GM21529 (cell line): ENCODE data around the gene SPTLC2.

Source experiments
- ATAC-seq: cut with Tn5 transposase; IDR thresholded peaks from one replicate; pipeline ENCODE4 v1.9.1; 2021; ENCODE audit not compliant: unreplicated experiment

The SPTLC2 gene

DNA sequence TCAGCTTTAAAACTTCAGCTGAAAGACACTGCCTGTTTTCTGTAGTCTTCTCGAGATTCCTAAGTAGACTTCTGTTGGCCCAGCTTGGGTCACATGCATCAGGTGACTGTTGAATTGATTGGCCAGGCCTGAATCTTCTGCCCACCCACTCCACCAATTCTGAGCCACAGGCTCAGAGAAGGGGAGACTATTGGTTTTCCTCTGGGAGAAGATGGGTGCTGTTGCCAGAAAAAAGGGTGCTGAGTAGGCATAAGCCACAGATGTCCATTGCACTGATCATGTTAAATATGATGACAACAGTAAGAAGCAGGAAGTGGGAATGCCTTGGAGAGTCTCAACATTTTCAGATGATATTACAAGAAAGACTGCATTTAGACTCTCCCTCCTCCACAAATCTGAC lies 6.8 kb upstream of the SPTLC2 start:
- no peak for ATAC-seq

DNA sequence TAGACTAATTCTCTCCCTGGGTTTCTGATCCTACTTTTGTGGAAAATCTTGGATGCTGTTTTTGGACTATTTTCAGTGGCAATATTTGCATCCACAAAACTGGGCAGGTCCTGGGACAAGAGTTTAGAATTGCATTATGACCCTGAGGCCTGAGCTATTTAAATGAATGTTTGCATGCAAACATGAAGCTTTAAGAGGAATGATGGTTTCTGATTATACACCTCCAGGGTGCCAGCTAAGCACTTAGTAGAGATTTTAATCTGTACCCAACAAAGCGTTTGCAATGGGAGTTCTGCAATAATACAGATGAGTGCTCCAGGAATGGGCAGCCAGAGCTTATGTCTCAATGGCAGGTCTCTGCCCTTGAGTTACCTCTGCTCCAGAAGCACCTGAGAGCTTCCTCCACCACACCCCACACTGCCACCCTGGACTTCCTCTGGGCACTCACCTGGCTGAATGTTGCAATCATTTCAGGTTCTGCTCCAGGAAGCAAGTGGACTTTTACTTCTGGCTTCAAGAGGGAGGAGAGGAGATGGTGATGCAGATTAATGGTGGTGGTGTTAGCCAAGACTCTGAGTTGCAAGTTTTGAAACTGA lies 6.0 kb upstream of the SPTLC2 start:
- no peak for ATAC-seq

DNA sequence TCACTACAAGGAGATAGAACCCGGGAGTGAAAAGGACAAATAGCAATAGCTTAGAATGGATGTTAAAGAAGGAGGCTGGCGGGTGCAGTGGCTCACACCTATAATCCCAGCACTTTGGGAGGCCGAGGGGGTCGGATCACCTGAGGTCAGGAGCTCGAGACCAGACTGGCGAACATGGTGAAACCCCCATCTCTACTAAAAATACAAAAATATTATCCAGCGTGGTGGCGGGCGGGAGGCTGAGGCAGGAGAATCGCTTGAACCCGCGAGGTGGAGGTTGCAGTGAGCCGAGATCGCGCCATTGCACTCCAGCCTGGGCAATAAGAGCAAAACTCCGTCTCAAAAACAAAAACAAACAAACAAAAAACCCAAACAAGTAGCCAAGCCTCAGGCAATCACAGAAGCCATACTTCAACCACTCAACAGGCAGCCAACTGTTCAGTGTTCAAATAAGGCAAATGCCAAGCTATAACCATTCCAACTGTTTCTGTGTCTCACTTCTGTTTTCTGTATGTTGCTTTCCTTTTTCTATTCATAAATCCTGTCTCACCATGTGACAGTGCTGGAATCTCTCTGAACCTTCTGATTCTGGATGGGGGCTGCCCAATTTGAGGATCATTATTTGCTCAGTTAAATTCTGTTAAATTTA lies 3.9 kb upstream of the SPTLC2 start:
- no peak for ATAC-seq

DNA sequence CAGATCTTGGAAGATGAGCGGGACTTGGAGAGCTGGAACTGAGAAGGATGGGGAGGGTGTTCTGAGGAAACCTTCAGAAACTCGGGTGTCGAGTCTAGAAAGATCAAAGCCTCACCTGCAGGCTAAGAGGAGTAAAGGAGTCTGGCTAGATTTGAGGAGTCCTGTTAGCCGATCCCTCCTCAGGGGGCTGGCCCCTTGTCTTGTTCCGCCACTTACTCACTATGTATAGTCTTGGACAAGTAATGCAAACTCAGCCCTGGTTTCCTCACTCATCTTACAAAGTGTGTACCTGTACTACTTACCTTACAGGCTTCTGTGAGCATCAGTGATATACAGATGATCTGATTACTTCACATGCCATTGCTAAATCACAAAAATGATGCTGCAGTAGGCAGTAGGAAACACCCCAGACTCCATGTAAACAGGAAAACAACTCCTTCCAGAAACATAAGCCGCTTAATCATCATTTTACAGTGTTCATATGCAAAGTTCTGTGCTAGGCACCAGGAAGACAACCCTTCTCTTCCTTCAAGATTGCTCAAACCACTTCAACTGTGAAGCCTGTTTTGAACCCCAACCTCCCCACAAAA lies 2.0 kb upstream of the SPTLC2 start:
- no peak for ATAC-seq

DNA sequence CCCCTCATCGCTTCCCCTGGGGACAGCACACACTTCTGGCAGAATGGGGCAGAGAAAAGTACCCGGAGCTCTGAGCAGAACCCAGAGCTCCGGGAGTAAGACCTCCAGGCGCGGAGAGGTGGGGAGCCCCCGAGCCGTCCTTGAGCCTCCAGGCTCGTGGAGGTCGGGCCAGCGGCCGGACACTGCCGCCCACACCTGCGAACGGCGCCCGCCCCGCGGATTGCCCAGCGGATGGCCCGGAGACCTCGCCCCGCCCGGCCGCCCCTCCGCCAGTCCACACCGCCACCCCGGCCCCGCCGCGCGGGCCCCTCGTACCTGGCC lies 344 bp downstream of the SPTLC2 start:
- no peak for ATAC-seq

DNA sequence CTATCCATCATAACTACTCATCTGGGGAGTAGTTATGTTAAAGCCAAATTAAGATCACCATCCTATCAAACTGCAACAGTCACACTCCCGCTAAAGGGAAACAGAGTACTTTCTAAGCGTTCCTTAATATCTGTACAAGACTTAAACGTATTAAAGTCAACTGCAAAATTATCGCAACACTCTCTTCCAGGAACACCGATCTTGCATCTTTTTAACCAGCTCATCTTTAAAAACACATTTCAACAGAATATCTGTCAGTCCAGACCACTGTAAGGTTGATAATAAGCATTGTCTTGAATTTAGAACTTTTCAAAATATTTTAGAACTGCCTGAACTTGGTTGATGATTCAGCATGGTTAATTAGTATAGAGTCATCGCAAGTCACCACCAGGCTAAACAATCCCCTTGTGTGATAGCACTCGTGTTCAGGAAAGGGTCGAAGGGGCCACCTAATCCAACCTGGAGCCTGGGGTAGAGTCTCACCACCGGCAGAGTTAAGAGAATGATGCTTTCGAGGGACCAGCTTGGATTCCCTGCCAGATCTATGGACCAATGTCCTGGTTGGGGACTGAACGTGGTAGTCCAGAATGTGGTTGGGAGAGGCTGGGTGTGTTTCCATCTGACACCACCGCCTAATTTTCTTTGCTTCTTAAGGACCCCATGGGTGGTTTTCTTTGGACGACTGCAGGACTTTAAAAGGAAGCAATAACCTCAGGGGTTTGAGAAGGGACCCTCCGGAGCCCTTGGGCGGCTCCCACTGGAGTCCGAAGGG lies 890 bp downstream of the SPTLC2 start:
- ATAC-seq: no peak

DNA sequence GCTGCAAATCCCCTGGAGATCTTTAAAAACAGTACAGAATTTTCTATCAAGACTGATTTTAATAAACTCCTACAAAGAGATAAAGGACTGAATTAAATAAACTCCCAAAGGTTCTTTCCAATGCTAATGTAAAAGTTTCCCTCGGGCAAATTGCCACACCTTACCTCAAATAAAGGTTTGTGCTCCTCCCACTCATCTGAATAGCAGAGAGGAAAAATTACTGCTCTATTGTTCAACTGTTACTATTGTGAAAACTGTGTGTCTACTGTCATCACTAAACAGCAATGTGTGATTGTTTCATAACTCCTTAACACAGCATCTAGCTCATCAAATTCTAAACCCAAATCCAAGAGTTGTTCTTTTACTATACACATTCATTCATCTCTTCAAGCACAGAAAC lies 3.2 kb downstream of the SPTLC2 start:
- ATAC-seq: no peak

DNA sequence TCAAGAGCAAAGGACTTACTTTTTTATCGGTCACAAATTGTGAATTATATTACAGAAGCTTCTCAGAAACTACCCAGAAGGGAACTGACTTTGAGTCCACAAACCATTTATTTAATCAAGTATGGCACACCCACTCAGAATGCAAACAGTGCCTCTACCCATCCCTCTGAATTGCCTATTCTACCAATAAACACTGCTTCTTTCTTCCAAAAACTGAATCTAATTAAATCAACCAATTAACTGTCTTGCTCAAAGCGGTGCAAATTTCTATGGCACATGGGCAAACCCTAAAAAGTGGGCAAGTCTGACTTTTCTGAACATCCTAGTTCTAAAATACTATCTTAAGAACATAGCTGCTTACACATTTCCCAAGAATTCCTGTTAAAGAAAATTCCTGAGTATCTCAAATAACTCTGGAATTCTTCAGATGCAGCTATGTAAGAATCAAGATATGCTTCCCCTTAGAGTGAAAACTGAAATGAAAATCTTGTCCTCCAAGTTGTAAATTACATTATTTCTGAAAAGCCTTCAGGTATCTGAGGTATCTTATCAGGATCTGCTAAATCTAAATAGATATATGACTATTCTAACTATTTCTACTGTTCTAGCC lies 4.3 kb downstream of the SPTLC2 start:
- no peak for ATAC-seq

DNA sequence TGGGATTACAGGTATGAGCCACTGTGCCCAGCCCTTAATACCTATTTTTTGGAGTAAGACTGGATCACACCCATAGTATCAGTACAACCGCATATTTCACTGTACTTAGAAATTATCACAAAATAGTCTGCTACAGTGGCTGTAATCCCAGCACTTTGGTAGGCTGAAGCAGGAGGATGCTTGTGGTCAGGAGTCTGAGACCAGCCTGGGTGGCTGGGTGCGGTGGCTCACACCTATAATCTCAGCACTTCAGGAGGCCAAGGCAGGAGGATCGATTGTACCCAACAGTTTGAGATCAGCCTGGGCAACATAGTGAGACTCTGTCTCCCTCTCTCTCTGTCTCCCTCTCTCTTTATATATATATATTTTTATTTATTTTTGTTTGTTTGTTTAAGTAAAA lies 5.9 kb downstream of the SPTLC2 start:
- no peak for ATAC-seq

DNA sequence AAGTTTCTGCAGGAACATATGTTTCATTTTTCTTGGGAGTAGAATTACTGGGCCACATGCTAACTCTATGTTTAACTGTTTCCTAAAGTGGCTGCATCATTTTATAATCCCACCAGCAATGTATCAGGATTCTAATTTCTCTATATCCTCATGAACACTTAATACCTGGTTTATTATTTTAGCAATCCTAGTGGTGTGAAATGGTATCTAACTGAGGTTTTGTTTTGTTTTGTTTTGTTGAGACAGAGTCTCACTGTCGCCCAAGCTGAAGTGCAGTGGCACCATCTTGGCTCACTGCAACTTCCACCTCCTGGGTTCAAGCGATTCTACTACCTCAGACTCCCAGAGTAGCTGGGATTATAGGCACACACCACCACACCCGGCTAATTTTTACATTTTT lies 6.5 kb downstream of the SPTLC2 start:
- no peak for ATAC-seq

DNA sequence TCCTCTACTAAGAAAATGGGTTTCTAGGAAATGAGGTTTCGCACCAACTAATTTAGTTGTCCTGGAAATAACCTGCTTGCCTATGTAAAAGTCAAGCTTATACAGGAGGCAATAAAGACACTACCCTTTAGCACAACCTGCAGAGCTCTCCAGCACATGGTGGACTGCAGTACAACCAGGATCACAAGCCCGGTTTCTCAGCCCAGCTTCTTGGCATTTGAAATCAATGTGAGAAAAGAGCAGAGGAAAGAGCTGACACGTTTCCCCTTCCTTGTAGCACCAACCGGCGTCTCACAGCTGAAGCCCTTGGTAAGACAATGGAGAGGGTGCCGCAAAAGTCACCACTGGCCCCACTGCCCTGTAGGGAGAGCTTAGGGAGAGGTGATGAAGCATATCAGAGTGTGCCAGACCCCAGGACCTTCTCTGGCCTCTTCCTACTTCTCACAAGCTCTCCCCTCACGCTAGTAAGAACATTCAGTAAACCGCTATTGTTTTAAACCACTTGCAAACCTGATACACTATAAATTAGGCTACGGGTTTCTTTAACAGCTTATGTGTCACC lies 8.6 kb downstream of the SPTLC2 start:
- peak; percentile 59 for ATAC-seq

DNA sequence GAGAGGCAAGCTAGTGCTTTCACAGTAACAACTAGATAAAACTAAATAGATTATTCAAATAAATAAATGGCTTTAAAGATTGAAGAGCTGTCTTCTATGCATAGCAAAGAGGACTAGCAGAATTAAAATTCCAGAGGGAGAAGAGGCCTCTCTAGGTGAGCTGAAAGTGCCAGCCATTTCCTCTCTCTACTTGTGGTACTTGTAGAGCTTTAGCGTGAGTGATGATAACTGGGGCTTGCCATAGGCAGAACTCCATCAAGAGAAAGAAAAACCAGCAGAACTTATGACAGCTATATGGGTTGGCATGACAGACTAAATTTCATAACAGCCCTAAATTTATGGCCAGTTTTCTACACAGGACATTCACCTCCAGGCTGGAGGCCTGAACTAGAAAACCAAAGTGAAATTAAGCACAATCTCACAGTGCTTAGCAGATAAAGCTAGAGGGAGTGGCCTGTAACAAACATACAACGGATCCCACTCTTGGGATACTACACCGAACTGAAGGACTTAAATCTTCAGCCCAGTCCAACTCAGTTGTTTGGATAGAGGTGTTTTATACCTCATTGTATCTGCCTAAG lies 11.0 kb downstream of the SPTLC2 start:
- ATAC-seq: no peak

DNA sequence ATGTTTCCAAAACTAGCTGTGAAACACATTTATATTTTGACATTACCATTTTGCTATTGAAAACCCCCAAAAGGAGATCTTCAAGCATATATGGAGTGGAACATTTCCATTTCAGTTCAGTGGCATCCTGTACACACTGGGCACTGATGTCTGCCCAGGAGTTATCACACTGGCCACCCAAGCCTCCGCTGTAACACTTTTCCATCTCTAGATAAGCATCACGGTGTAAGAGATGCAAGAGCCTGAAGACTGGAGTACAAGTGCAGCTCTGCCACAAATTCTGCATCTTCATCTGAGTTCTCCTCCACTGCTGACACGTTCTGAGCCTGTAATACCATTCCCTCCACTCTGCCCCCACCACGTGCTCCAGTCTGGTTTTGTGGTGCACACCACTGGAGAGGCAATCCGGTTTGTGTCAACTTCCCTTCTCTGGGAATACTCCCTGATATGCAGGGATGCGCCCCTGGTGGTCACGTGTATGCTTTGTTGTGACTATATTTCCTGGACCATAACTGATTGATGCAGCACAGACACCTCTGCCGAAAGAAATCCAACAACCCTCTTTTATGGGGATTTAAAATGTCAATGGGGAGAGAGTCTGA lies 12.7 kb downstream of the SPTLC2 start:
- ATAC-seq: no peak

DNA sequence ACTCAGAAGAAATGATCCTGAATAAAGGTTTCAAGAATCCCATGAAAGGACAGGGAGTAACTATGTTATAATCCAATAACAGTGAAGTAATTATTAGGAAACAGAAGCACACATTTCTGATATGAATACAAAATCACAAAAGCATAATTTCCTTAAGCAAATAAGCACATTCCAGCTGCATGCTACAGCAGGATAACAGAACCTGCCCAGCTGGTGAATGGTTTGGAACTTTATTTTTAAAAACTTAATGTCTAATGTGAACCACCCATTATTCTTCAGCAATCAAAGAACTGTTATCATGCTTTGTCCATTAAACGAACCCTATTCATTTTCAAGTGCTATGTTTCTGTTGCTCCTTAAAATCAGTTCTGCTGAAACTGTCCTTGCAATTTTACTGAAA lies 13.4 kb downstream of the SPTLC2 start:
- ATAC-seq: no peak

DNA sequence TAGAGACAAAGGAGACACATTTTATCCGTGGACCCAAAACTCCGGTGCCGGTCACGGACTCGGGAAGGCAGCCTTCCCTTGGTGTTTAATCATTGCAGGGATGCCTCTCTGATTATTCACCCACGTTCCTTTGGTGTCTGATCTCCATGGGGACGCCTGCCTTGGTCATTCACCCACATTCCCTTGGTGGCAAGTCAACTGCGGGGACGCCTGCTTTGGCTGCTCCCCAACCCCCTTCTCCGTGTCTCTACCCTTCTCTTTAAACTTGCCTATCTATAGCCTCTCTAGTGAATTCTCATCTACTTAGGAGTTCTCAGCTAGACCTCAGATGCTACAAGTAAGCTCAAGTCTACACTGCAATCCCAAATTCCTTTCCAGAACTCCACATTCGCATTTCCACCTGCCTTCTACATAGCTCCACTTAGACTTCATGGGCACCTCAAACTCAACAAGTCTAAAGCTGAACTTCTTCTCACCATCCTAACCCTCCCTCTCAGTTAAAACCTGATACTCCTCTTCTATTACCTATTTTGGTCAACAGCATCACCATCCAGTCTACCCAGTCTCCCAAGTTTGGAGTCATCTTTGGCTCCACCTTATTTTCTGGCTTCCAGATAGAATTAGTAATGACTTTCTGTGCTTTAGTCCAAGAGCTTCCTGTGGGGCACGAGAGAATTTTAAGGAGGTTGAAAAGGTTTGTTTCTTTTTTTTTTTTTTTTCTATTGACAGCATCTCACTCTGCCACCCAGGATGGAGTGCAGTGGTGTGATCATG lies 14.4 kb downstream of the SPTLC2 start:
- ATAC-seq: no peak

DNA sequence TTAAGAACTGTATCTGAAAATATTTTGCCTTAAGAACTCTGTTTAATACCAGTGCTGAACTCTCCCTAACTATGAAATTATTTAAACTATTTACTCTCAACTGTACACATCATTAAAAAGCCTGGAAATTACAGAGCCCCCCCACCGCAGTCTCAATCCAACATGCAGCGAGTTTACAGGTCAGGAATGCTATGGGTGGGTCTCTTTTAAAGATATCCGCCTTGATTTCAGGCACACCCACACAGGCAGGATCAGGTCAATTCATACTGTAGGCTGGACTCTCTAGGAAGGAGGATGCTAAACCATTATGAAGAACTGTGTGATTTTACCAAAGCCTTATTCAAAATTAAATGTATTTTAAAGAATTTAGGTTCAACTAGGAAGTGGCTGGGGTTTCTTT lies 16.5 kb downstream of the SPTLC2 start:
- ATAC-seq: no peak

DNA sequence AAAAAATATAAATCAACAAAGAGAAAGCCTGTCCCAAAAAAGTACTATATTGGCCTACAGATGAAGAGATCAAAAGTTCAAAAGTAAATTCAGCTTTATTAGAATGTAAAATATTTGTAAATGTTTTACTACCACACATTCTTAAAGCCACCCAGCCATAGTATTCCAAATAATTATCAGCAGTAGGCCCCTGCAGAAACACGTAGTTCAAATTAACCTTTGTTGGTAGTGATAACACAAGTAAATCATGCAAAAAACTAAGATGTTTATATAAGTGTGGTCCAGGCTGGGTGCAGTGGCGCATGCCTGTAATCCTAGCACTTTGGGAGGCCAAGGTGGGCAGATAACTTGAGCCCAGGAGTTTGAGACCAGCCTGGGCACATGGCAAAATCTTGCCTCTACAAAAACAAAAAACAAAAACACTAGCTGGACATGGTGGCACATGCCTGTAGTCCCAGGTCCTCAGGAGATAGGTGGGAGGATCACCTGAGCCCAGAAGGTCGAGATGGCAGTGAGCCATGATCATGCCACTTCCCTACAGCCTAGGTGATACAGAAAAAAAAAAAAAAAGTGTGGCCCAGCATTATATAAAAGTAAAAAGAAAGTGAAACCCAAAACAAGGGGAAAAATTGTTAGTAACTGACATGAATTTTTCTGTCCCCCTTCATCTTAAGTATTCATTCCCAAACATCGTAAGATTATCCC lies 17.9 kb downstream of the SPTLC2 start:
- no peak for ATAC-seq

DNA sequence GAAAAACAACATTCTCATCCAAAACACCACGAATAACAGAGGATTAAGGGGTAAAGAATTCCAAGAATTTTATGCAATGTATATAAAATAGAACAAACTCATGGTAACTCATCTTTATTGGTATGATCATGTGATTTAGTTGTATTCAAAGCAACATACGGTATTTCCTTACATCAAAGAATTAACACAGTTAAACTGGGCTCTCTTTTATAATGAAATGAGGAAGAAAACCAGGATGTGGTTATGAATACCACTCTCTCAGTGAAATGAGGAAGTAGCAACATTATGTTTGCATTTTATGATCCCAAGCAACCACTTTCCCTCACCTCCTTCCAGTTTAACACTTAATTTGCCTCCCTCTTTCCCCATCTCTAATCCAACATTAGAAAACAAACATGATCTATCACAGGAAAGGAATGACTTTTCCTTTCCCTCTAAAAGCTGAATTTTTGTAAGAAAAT lies 22.9 kb downstream of the SPTLC2 start:
- ATAC-seq: peak; percentile 75

DNA sequence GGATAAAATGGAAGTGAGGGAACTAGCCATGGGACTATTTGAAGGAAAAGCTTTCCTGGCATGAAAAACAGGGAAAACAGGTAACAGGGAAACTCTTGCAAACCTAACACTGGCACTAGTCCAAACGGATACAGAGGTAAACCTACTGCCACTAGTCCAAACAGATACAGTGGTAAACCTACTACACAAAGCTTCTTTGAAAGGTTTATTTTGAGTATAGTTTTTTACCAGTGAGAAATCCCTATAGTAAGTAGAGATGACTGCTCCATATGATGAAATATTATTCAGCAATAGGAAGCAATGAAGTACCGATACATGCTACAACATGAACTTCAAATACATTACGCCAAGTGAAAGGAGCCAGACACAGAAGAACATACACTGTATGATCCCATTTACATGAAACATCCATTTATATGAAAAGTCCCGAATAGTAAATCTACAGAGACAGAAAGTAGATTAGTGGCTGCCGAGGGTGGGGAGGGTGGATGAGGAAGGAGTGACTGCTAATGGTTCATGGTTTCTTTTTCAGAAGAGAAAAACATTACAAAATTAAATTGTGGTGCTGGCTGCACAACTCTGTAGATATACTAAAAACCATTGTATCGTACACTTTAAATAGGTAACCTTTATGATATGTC lies 25.5 kb downstream of the SPTLC2 start:
- ATAC-seq: peak; percentile 39
